ENCODE data around the gene PPP1R7. TPM values are rescaled to one million over a fixed set of nuclear protein-coding genes. Genes with fewer than 3 reads are reported as not detected.

PPP1R7 gene
- total and polyA plus RNA-seq, 8 donors: 21.5 to 38.7 (median 31.5) TPM

DNA sequence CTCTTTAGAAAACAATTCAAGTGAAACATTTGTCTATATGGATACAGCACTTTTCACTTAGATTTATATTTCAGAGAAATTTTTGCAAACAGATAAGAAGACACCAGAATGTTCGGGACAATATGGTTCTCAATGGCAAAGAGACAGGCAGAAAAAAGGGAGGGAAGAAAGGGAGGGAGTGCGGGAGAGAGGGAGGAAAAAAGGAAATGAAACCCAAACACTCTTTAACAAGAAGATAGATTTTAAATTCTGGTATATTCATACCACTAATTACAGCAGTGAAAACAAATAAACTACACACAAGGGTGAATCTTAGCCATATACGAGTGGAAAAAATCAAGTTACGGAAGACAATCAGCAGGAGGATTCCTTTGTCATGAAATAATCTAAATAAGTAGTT is 4.0 kb upstream of the PPP1R7 start:
- Histone ChIP-seq H3K27ac (no peak overlapping the region), H3K4me1 (peaks cover 0 to 11% (median 9%) of the 10 kb centered on the region in 3 donors), H3K27me3 (no peaks in the 10 kb centered on the region), H3K9me3 (no peaks in the 10 kb centered on the region), H3K4me3 (no peak overlapping the region), H3K36me3 (no peaks in the 10 kb centered on the region)
- no peak for FAIRE-seq
- TF ChIP-seq, protein P1, sequence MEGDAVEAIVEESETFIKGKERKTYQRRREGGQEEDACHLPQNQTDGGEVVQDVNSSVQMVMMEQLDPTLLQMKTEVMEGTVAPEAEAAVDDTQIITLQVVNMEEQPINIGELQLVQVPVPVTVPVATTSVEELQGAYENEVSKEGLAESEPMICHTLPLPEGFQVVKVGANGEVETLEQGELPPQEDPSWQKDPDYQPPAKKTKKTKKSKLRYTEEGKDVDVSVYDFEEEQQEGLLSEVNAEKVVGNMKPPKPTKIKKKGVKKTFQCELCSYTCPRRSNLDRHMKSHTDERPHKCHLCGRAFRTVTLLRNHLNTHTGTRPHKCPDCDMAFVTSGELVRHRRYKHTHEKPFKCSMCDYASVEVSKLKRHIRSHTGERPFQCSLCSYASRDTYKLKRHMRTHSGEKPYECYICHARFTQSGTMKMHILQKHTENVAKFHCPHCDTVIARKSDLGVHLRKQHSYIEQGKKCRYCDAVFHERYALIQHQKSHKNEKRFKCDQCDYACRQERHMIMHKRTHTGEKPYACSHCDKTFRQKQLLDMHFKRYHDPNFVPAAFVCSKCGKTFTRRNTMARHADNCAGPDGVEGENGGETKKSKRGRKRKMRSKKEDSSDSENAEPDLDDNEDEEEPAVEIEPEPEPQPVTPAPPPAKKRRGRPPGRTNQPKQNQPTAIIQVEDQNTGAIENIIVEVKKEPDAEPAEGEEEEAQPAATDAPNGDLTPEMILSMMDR (IDR thresholded peaks at IDR 0.05): no peak
- ATAC-seq: no peak
- no peak for DNase-seq
- intact Hi-C loops (cut with DNase I): no loop called here
- WGBS, 2 donors: 73 to 79% methylated on average over 4 of the region's 4 CpGs

DNA sequence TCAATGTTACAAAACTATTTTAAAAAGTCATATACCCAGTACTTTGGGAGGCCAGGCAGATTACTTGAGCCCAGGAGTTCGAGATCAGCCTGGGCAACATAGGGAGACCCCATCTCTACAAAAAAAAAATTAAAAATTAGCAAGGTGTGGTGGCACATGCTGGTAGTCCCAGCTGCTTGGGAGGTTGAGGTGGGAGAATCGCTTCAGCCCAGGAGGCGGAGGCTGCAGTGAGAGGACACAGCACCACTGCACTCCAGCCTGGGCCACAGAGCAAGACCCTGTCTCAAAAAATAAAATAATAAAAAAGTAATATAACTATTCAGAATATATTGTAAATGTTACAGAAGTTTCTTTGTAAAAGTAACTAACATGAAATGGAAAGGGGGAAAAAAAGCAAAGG is 2.9 kb upstream of the PPP1R7 start:
- no peaks in the 10 kb centered on the region for H3K27me3 ChIP-seq
- FAIRE-seq (no peak), DNase-seq (no peak), ATAC-seq (no peak)
- H3K27ac ChIP-seq: no peak overlapping the region
- 90 to 96% methylated on average over 3 of the region's 3 CpGs for WGBS, 2 donors
- no peaks in the 10 kb centered on the region for H3K36me3 ChIP-seq
- H3K4me3 ChIP-seq: no peak overlapping the region
- peaks cover 0 to 14% (median 12%) of the 10 kb centered on the region in 3 donors for H3K4me1 ChIP-seq
- intact Hi-C loops (cut with DNase I): no loop called here
- TF ChIP-seq, protein P1 (IDR thresholded peaks at IDR 0.05): no peak
- H3K9me3 ChIP-seq: no peaks in the 10 kb centered on the region

DNA sequence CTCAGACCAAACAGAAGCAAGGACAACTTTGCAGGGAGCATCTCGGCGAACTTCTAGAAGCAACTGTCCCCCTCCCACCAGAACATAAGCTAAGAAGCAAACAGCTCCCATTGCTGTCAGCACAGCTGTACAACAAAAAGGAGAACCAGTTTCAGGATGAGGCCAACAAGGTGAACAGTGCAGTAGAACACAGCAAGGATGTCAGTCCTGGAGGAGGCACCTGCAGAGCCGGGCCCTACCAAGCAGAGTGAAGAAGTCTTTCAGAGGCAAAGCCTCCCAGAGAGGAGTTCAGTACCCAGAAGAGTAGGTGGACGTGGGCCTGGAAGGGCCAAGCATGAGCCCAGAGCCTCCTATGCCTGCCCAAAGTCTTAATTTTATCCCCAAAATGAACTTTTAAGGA is 2.0 kb upstream of the PPP1R7 start:
- intact Hi-C loops (cut with DNase I): no loop called here
- peak overlapping the region in 1 of 4 donors; percentile 97 for H3K4me3 ChIP-seq
- WGBS, 2 donors: 80 to 85% methylated on average over 4 of the region's 4 CpGs
- FAIRE-seq (no peak), ATAC-seq (no peak), DNase-seq (no peak)
- no peaks in the 10 kb centered on the region for H3K36me3 ChIP-seq
- peaks cover 0 to 14% (median 12%) of the 10 kb centered on the region in 3 donors for H3K4me1 ChIP-seq
- TF ChIP-seq, protein P1 (IDR thresholded peaks at IDR 0.05): no peak
- H3K9me3 ChIP-seq: no peaks in the 10 kb centered on the region
- no peaks in the 10 kb centered on the region for H3K27me3 ChIP-seq
- H3K27ac ChIP-seq: no peak overlapping the region

DNA sequence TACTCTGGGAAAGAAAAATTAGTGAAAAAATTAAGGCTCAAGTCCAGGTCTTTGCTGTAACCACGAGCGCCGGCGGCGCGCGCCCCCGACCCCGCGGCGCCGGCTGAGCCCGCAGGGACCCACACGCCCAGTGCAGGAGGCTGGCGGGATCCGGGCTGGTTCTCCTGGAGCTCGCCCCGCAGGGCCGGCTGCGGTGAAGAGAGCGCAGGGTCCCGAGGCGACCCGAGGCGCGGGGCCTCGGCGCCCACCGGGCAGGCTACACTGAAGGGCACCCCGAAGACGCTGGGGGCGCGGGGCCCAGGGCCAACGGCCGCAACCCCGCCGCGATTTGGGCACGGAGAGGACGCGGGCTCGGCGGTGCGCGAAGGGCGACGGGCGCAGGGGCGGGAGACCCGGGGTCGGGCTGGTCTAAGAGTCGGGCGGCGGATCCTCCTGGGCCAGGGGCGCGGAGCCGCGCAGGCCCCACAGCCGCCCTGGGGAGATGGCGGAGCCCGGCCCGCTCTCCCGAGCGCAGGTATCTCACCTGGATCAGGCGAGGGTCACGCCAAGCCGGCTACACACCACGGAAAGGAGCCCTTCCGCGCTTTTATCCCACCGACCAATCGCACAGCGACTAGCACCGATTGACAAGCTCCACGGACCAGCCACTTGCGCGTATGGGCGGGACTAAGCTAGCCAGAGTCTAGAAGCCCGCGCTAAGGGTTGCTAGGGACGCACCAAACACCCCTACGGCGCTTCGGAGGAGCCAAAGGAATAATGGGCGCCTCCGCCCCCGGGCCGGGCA is 1.2 kb upstream of the PPP1R7 start, which contains the start of gene PASK:
Gene PASK (minus strand): TSS at position 582 of the 784 bp plus-strand sequence. CDS start 6,440 bp downstream, outside the sequence.
- 0% methylated on average over 74 to 88 of the region's 88 CpGs for WGBS, 2 donors
- DNase-seq: peak; percentile 89 to 98 (median 96)
- Histone ChIP-seq H3K27me3 (no peaks in the 10 kb centered on the region), H3K4me1 (peaks cover 0 to 14% (median 12%) of the 10 kb centered on the region in 3 donors), H3K4me3 (peak within 1 kb of the TSS; percentile 80 to 97 (median 94)), H3K27ac (peak within 1 kb of the TSS; percentile 46 to 72 (median 62)), H3K36me3 (no peaks in the 10 kb centered on the region), H3K9me3 (no peaks in the 10 kb centered on the region)
- no peak for FAIRE-seq
- intact Hi-C loops (cut with DNase I): no loop called here
- ATAC-seq: peak; percentile 91 to 97 (median 93)
- TF ChIP-seq, protein P1 (IDR thresholded peaks at IDR 0.05): no peak

DNA sequence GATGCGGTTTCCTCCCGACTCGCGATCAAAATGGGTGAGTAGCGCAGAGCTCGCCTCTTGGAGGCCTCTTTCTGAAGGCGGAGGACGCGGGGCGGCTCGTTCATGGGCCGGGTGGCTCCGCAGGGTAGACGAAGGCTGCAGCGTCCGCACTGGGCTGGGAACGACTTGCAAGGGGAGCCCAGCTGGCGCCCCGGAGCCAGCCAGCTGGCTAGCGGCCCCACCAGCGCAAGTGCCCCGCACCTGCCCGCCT is 667 bp upstream of the PPP1R7 start:
- peak overlapping the region; percentile 46 to 72 (median 62) for H3K27ac ChIP-seq
- DNase-seq (no peak), ATAC-seq (peak in 1 of 4 donors; percentile 34), FAIRE-seq (no peak)
- TF ChIP-seq, protein P1 (IDR thresholded peaks at IDR 0.05): no peak
- no peaks in the 10 kb centered on the region for H3K9me3 ChIP-seq
- no peaks in the 10 kb centered on the region for H3K36me3 ChIP-seq
- peak overlapping the region; percentile 80 to 97 (median 94) for H3K4me3 ChIP-seq
- WGBS, 2 donors: 0 to 1% methylated on average over 23 of the region's 23 CpGs
- intact Hi-C loops (cut with DNase I): no loop called here
- H3K4me1 ChIP-seq: peaks cover 0 to 14% (median 12%) of the 10 kb centered on the region in 3 donors
- H3K27me3 ChIP-seq: no peaks in the 10 kb centered on the region
